CD8-positive, alpha-beta memory T cell (primary cell): ENCODE data around the gene EXTL2. TPM values are rescaled to one million over a fixed set of nuclear protein-coding genes. Genes with fewer than 3 reads are reported as not detected.
"Not testable (repeated sequence)": the region's sequence is repeated elsewhere in the genome, so short reads cannot be mapped to it uniquely, and the experiment has no call there.

Source experiments
- CTCF ChIA-PET: fragments of 350-600 bp; sonication (Branson Sonifier 250); formaldehyde crosslinking; loops from one replicate; lab custom pipeline; 2021; ENCODE audit warnings: antibody characterized with exemption; lab: Charles Lee
- POLR2A ChIA-PET: fragments of 350-600 bp; sonication (Branson Sonifier 250); formaldehyde crosslinking; loops from one replicate; lab custom pipeline; 2021; ENCODE audit warnings: antibody characterized with exemption; lab: Charles Lee
- DNase-seq, 5 donors: peaks; one replicate each; pipeline versions ENCODE4 v3.0.0 to v3.0.0-alpha.2; 2020 to 2022; ENCODE audit warnings: mixed read lengths in 1 of 5
- H3K27ac ChIP-seq: one replicate; pipeline ENCODE4 v1.7.0; 2013; ENCODE audit warnings: low read depth, mild to moderate bottlenecking, low read length, moderate library complexity
- H3K27me3 ChIP-seq: 2 replicates; pipeline ENCODE4 v1.7.0; 2013; ENCODE audit warnings: low read length, mild to moderate bottlenecking; ENCODE audit not compliant: insufficient read depth, poor library complexity, severe bottlenecking
- H3K36me3 ChIP-seq: 2 replicates; pipeline ENCODE4 v1.7.0; 2013; ENCODE audit warnings: mild to moderate bottlenecking, low read length, moderate library complexity; ENCODE audit not compliant: insufficient read depth
- H3K4me1 ChIP-seq: 2 replicates; pipeline ENCODE4 v1.7.0; 2013; ENCODE audit warnings: mild to moderate bottlenecking, low read length, moderate library complexity; ENCODE audit not compliant: insufficient read depth
- H3K4me3 ChIP-seq: 2 replicates; pipeline ENCODE4 v1.7.0; 2013; ENCODE audit warnings: mild to moderate bottlenecking, low read length
- H3K9me3 ChIP-seq: 2 replicates; pipeline ENCODE4 v1.7.0; 2013; ENCODE audit warnings: mild to moderate bottlenecking, low read length
- H3K27ac Mint-ChIP-seq, 8 donors: one replicate each; pipeline ENCODE4 v1.8.0; 2020 to 2021; ENCODE audit warnings: mixed read lengths in 8 of 8, mild to moderate bottlenecking in 6 of 8, inconsistent platforms in 3 of 8, moderate library complexity in 3 of 8
- H3K27me3 Mint-ChIP-seq, 2 donors: one replicate each; pipeline ENCODE4 v1.8.0; 2020 to 2021; ENCODE audit warnings: mixed read lengths in 2 of 2, mild to moderate bottlenecking in 1 of 2, moderate library complexity in 1 of 2
- H3K36me3 Mint-ChIP-seq, 3 donors: one replicate each; pipeline ENCODE4 v1.8.0; 2020 to 2021; ENCODE audit warnings: mixed read lengths in 3 of 3, inconsistent platforms in 1 of 3, mild to moderate bottlenecking in 1 of 3
- H3K4me1 Mint-ChIP-seq, 3 donors: one replicate each; pipeline ENCODE4 v1.8.0; 2020 to 2021; ENCODE audit warnings: mixed read lengths in 3 of 3, inconsistent platforms in 1 of 3, mild to moderate bottlenecking in 1 of 3
- H3K4me3 Mint-ChIP-seq, 7 donors: one replicate each; pipeline ENCODE4 v1.8.0; 2020 to 2021; ENCODE audit warnings: mixed read lengths in 7 of 7, mild to moderate bottlenecking in 6 of 7, moderate library complexity in 4 of 7, inconsistent platforms in 2 of 7
- H3K9me3 Mint-ChIP-seq, 5 donors: one replicate each; pipeline ENCODE4 v1.8.0; 2020 to 2022; ENCODE audit warnings: mixed read lengths in 5 of 5, mild to moderate bottlenecking in 3 of 5, moderate library complexity in 2 of 5, inconsistent platforms in 1 of 5
- polyA plus RNA-seq: library from polyadenylated mRNA; unstranded; fragments of 300-500 nt; fragmentation: Illumina TruSeq; gene quantifications from one replicate; pipeline ENCODE4 v1.2.3, GENCODE V29; 2021
- total RNA-seq, 2 experiments: library from RNA; stranded (reverse); gene quantifications; one replicate each; pipeline ENCODE4 v1.2.3, GENCODE V29; 2021

Gene EXTL2
- total and polyA plus RNA-seq, 3 experiments from 2014 or later, result 3.2 to 12.9 (median 11.5) TPM

GRCh38 chr1:100832694-100833428, 61.8 kb downstream of the EXTL2 start:
- H3K4me1 Mint-ChIP-seq, result peaks cover 0 to 3% (median 0%) of the 10 kb centered on the region in 3 donors
- peaks cover 3 to 7% of the 10 kb centered on the region in 2 donors for H3K27me3 Mint-ChIP-seq
- H3K27me3 ChIP-seq, result no peaks in the 10 kb centered on the region
- no peak for DNase-seq
- H3K4me3 Mint-ChIP-seq, result no peak overlapping the region
- no peaks in the 10 kb centered on the region for H3K4me1 ChIP-seq
- no peak overlapping the region for H3K27ac ChIP-seq
- ChIA-PET POLR2A (no interaction called here), CTCF (no interaction called here)
- H3K36me3 Mint-ChIP-seq, result no peaks in the 10 kb centered on the region
- no peak overlapping the region for H3K4me3 ChIP-seq
- no peak overlapping the region for H3K27ac Mint-ChIP-seq
- H3K9me3 ChIP-seq, result no peaks in the 10 kb centered on the region
- H3K36me3 ChIP-seq, result no peaks in the 10 kb centered on the region
- H3K9me3 Mint-ChIP-seq, result peaks cover 0 to 8% (median 4%) of the 10 kb centered on the region in 5 donors

GRCh38 chr1:100825666-100826065, 69.0 kb downstream of the EXTL2 start:
- H3K4me3 Mint-ChIP-seq, H3K4me1 ChIP-seq, H3K27me3 Mint-ChIP-seq, H3K27ac ChIP-seq, H3K27ac Mint-ChIP-seq, DNase-seq, H3K4me1 Mint-ChIP-seq, H3K36me3 ChIP-seq, H3K4me3 ChIP-seq, CTCF ChIA-PET, H3K9me3 ChIP-seq, POLR2A ChIA-PET, H3K27me3 ChIP-seq: not testable (repeated sequence)
- H3K36me3 Mint-ChIP-seq, result peaks cover 0 to 18% (median 2%) of the 10 kb centered on the region in 3 donors
- peaks cover 4 to 28% (median 14%) of the 10 kb centered on the region in 5 donors for H3K9me3 Mint-ChIP-seq

Other genes starting within 250 kb of the EXTL2 start
- 1 to 10 TPM; 3.5 to 4.0 TPM for gene VCAM1, start 175.1 kb downstream of the EXTL2 start, total RNA-seq
- gene VCAM1, start 175.1 kb downstream of the EXTL2 start, polyA plus RNA-seq, result 0.51 TPM
- gene SLC30A7, start 1.2 kb upstream of the EXTL2 start, total RNA-seq, result 10 to 100 TPM; 47.0 to 47.4 TPM
- gene SLC30A7, start 1.2 kb upstream of the EXTL2 start, polyA plus RNA-seq, result 12.7 TPM
- 10 to 100 TPM; 58.5 to 68.6 TPM for gene DPH5, start 130.9 kb upstream of the EXTL2 start, total RNA-seq
- gene DPH5, start 130.9 kb upstream of the EXTL2 start, polyA plus RNA-seq, result 38.6 TPM